Neural progenitor cell (in vitro differentiated cells): ENCODE data around the gene POMT2. TPM values are rescaled to one million over a fixed set of nuclear protein-coding genes. Genes with fewer than 3 reads are reported as not detected.

Experiments used
- DNase-seq: peaks from one replicate; pipeline ENCODE4 v3.0.0-alpha.2; 2016; ENCODE audit warnings: low spot score
- H2AFZ ChIP-seq: fragments of 200-600 bp; sonication (generic); replicated peaks from 2 replicates; pipeline ENCODE4 v1.6.1; 2016; ENCODE audit warnings: antibody characterized with exemption
- H3F3A ChIP-seq: fragments of 200-600 bp; sonication (generic); 2 replicates; pipeline ENCODE4 v1.6.1; 2016; ENCODE audit warnings: antibody characterized with exemption, low read depth
- H3K27ac ChIP-seq: fragments of 200-600 bp; sonication (generic); 2 replicates; pipeline ENCODE4 v1.5.1; 2016; ENCODE audit warnings: mild to moderate bottlenecking
- H3K27me3 ChIP-seq: fragments of 200-600 bp; sonication (generic); 2 replicates; pipeline ENCODE4 v1.6.1; 2016; ENCODE audit warnings: mild to moderate bottlenecking, moderate library complexity
- H3K36me3 ChIP-seq: fragments of 200-600 bp; sonication (generic); 2 replicates; pipeline ENCODE4 v1.5.1; 2016
- H3K4me1 ChIP-seq: fragments of 200-600 bp; sonication (generic); 2 replicates; pipeline ENCODE4 v1.6.1; 2016; ENCODE audit warnings: mixed run types
- H3K4me2 ChIP-seq: fragments of 200-600 bp; sonication (generic); 2 replicates; pipeline ENCODE4 v1.6.1; 2016
- H3K4me3 ChIP-seq: fragments of 200-600 bp; sonication (generic); 2 replicates; pipeline ENCODE4 v1.5.1; 2016
- H3K79me2 ChIP-seq: fragments of 200-600 bp; sonication (generic); 2 replicates; pipeline ENCODE4 v1.6.1; 2016; ENCODE audit warnings: low read depth
- H3K9ac ChIP-seq: fragments of 200-600 bp; sonication (generic); 2 replicates; pipeline ENCODE4 v1.6.1; 2016
- H3K9me3 ChIP-seq: fragments of 200-600 bp; sonication (generic); 2 replicates; pipeline ENCODE4 v1.5.1; 2016; ENCODE audit warnings: low read depth
- H4K20me1 ChIP-seq: fragments of 200-600 bp; sonication (generic); 2 replicates; pipeline ENCODE4 v1.6.1; 2016; ENCODE audit warnings: low read depth
- H3K27ac Mint-ChIP-seq: 3 replicates; pipeline ENCODE4 v1.8.0; 2021; ENCODE audit warnings: mixed read lengths
- H3K27me3 Mint-ChIP-seq: 2 replicates; pipeline ENCODE4 v1.8.0; 2022; ENCODE audit warnings: low read depth, mild to moderate bottlenecking, inconsistent platforms, moderate library complexity, mixed read lengths; ENCODE audit not compliant: insufficient read depth
- H3K36me3 Mint-ChIP-seq: 3 replicates; pipeline ENCODE4 v1.8.0; 2021; ENCODE audit warnings: mixed read lengths
- H3K4me1 Mint-ChIP-seq: 3 replicates; pipeline ENCODE4 v1.8.0; 2021; ENCODE audit warnings: mixed read lengths
- H3K4me3 Mint-ChIP-seq: 3 replicates; pipeline ENCODE4 v1.8.0; 2021; ENCODE audit warnings: mild to moderate bottlenecking, moderate library complexity, mixed read lengths
- H3K9me3 Mint-ChIP-seq: 3 replicates; pipeline ENCODE4 v1.8.0; 2020; ENCODE audit warnings: mixed read lengths
- CTCF ChIP-seq: fragments of 200-600 bp; sonication (generic); IDR thresholded peaks from 2 replicates; pipeline ENCODE4 v1.5.1; 2017; ENCODE audit warnings: antibody characterized with exemption, mild to moderate bottlenecking
- EZH2 ChIP-seq: fragments of 200-600 bp; sonication (generic); IDR thresholded peaks from 2 replicates; pipeline ENCODE4 v1.6.1; 2017; ENCODE audit warnings: antibody characterized with exemption, mild to moderate bottlenecking, moderate library complexity
- EZH2phosphoT487 ChIP-seq: fragments of 200-600 bp; sonication (generic); IDR thresholded peaks from 2 replicates; pipeline ENCODE4 v1.6.1; 2017; ENCODE audit warnings: antibody characterized with exemption
- total RNA-seq: library from RNA; depleted of rRNA; stranded (reverse); fragments of >200 nt; gene quantifications from 2 replicates; pipeline ENCODE4 v1.2.3, GENCODE V29; 2015; ENCODE audit warnings: low replicate concordance

Gene POMT2
- total RNA-seq = 6.2 and 14.7 TPM in 2 replicates

DNA sequence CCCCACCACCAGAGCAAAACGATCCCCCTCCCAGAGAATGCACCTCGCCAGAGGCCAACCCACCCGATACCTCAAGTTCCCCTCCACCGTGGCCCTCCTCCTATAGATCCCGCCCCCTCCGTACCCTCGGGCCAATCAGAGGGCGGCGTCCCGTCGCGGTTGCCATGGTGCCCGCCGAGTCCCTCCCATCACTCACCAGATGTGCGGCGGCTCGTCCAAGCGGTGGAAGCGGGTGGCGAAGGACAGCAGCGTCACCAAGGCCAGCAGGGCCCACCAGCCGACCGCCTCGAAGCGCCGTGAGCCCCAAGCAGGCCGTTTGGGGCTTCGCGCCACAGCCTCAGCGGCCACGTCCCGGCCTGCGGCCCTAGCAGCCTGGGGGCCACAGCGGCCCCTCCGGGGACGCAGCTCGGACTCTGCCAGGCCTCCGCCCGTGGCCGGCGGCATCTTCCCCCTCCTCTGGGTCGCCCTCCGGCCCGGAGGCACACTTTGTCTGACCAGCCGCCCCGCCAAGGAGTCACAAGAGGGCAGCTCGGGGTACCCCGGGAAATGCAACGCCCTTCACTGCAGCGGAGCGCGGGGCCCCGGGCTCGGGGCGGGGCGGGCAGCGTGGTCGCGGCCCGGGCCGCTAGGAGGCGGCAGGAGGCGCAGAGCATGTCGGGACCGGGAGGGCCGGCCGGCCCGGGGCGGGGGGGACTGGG lies at the start of gene POMT2:
TSS of gene POMT2 (minus strand) at position 646 of the 698 bp plus-strand sequence. CDS start at position 444, 202 bp downstream.
- Mint-ChIP-seq H3K9me3 (peaks cover 2% of the 10 kb centered on the region), H3K36me3 (no peaks in the 10 kb centered on the region), H3K27me3 (peaks cover 4% of the 10 kb centered on the region), H3K4me3 (peak within 1 kb of the TSS; percentile 95), H3K4me1 (peaks cover 36% of the 10 kb centered on the region), H3K27ac (peak within 1 kb of the TSS; percentile 95)
- Histone ChIP-seq H3K9me3 (no peaks in the 10 kb centered on the region), H3K9ac (peak within 1 kb of the TSS; percentile 63), H3K4me3 (peak within 1 kb of the TSS; percentile 75), H3K36me3 (no peaks in the 10 kb centered on the region), H3K27ac (peak within 1 kb of the TSS; percentile 79), H3F3A (peaks cover 20% of the 10 kb centered on the region), H3K4me2 (peak within 1 kb of the TSS; percentile 85), H3K4me1 (peaks cover 27% of the 10 kb centered on the region), H2AFZ (peak within 1 kb of the TSS; percentile 88), H3K27me3 (no peaks in the 10 kb centered on the region), H4K20me1 (no peaks in the 10 kb centered on the region), H3K79me2 (peaks cover 41% of the 10 kb centered on the region)
- DNase-seq = peak; percentile 97
- TF ChIP-seq EZH2phosphoT487 (no peak), CTCF (peak; percentile 66)

GRCh38 chr14:77369285-77369684 lies 48.6 kb upstream of the POMT2 start:
- peaks cover 20% of the 10 kb centered on the region for H3K4me1 ChIP-seq
- H2AFZ ChIP-seq = no peak overlapping the region
- no peak overlapping the region for H3K4me2 ChIP-seq
- no peak overlapping the region for H3K27ac Mint-ChIP-seq
- H3K27me3 ChIP-seq = no peaks in the 10 kb centered on the region
- H3K4me3 ChIP-seq = no peak overlapping the region
- H3K36me3 ChIP-seq = no peaks in the 10 kb centered on the region
- no peak for DNase-seq
- H3K27me3 Mint-ChIP-seq = no peaks in the 10 kb centered on the region
- peaks cover 15% of the 10 kb centered on the region for H3K4me1 Mint-ChIP-seq
- H3K79me2 ChIP-seq = peaks cover 16% of the 10 kb centered on the region
- no peaks in the 10 kb centered on the region for H3K9me3 ChIP-seq
- H4K20me1 ChIP-seq = no peaks in the 10 kb centered on the region
- peaks cover 12% of the 10 kb centered on the region for H3F3A ChIP-seq
- H3K27ac ChIP-seq = no peak overlapping the region
- no peak for TF ChIP-seq CTCF
- TF ChIP-seq EZH2 = no peak
- TF ChIP-seq EZH2phosphoT487 = no peak
- H3K36me3 Mint-ChIP-seq = peaks cover 3% of the 10 kb centered on the region
- no peak overlapping the region for H3K9ac ChIP-seq
- no peak overlapping the region for H3K4me3 Mint-ChIP-seq
- H3K9me3 Mint-ChIP-seq = no peaks in the 10 kb centered on the region

- H3K9ac ChIP-seq = no peak overlapping the region
- DNase-seq = no peak
- no peak overlapping the region for H3K4me3 ChIP-seq
- H3K9me3 ChIP-seq = no peaks in the 10 kb centered on the region
- no peak overlapping the region for H3K4me3 Mint-ChIP-seq
- no peak overlapping the region for H3K27ac Mint-ChIP-seq
- H3K27me3 ChIP-seq = no peaks in the 10 kb centered on the region
- H3K36me3 ChIP-seq = no peaks in the 10 kb centered on the region
- no peak overlapping the region for H2AFZ ChIP-seq
- TF ChIP-seq EZH2phosphoT487 (no peak), CTCF (no peak), EZH2 (no peak)
- no peaks in the 10 kb centered on the region for H3F3A ChIP-seq
- no peaks in the 10 kb centered on the region for H3K4me1 ChIP-seq
- no peaks in the 10 kb centered on the region for H3K27me3 Mint-ChIP-seq
- H3K9me3 Mint-ChIP-seq = peaks cover 2% of the 10 kb centered on the region
- H3K4me2 ChIP-seq = no peak overlapping the region
- H4K20me1 ChIP-seq = peaks cover 10% of the 10 kb centered on the region
- no peaks in the 10 kb centered on the region for H3K4me1 Mint-ChIP-seq
- no peak overlapping the region for H3K27ac ChIP-seq
- H3K36me3 Mint-ChIP-seq = peaks cover 4% of the 10 kb centered on the region
- H3K79me2 ChIP-seq = no peaks in the 10 kb centered on the region
These were observed 43.5 kb upstream of the POMT2 start for GRCh38 chr14:77364146-77364545.
